ENCODE measurements around the gene NR1H3. TPM values are rescaled to one million over a fixed set of nuclear protein-coding genes. Genes with fewer than 3 reads are reported as not detected.

The NR1H3 gene
- total and polyA plus RNA-seq, 4 donors, result 35.0 to 62.0 (median 57.0) TPM

DNA sequence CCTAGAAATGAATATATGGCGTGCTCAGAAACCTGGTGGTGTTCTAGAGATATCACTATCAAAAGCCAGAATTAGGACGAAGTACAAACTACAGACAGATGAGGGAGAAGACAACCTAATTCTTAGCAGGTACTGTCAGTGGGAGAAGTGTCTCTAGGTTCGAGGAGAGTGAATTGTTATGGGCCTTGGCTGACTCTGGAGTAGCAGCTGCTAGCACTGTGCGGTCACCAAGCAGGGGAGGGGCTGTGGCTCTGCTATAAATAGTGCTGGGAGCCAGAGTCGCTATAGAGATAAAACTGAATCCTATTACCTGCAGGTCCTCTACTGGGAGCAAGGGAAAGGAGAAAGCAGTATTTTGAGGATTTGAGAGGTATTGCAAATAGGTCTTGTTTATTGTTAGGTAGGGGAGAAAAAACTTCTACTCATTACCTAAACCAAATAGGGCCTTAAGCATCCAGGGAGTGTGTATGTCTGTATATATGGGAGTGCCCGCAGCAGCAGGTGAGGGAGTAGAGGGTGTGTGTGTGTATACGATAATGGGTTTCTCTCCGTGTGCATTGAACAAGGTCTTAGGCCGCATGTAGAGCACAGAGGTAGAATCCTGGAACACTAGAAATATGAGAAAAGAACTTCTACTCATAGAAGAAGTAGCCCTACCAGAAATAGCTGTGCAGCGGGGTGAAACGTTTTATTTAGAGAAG, 14.3 kb downstream of the NR1H3 start:
- H3K4me3 ChIP-seq, result no peak overlapping the region
- ATAC-seq (ENCODE audit: insufficient read depth, low FRiP score) (no peak), DNase-seq (peak in 2 of 3 donors; percentile 22 to 48)
- H3K9me3 ChIP-seq (ENCODE audit: control insufficient read depth in 4 of 4, insufficient read depth in 3 of 4, low read length in 3 of 4), result no peaks in the 10 kb centered on the region
- H3K27me3 ChIP-seq (ENCODE audit: control insufficient read depth in 3 of 3, insufficient read depth in 3 of 3, low read length in 2 of 3), result no peaks in the 10 kb centered on the region
- no peak overlapping the region for H3K9ac ChIP-seq (ENCODE audit: insufficient read depth in 1 of 2, low read length in 2 of 2)
- peaks cover 9 to 23% (median 18%) of the 10 kb centered on the region in 4 donors for H3K36me3 ChIP-seq (ENCODE audit: control insufficient read depth in 4 of 4, insufficient read depth in 4 of 4, low read length in 4 of 4)
- H3K4me1 ChIP-seq (ENCODE audit: control insufficient read depth in 5 of 5, insufficient read depth in 5 of 5, low read length in 5 of 5), result peaks cover 9 to 32% (median 13%) of the 10 kb centered on the region in 5 donors
- H3K27ac ChIP-seq (ENCODE audit: low read depth in 1 of 2, low read length in 1 of 2), result peak overlapping the region in 1 of 2 donors; percentile 55
- TF ChIP-seq, protein P1, sequence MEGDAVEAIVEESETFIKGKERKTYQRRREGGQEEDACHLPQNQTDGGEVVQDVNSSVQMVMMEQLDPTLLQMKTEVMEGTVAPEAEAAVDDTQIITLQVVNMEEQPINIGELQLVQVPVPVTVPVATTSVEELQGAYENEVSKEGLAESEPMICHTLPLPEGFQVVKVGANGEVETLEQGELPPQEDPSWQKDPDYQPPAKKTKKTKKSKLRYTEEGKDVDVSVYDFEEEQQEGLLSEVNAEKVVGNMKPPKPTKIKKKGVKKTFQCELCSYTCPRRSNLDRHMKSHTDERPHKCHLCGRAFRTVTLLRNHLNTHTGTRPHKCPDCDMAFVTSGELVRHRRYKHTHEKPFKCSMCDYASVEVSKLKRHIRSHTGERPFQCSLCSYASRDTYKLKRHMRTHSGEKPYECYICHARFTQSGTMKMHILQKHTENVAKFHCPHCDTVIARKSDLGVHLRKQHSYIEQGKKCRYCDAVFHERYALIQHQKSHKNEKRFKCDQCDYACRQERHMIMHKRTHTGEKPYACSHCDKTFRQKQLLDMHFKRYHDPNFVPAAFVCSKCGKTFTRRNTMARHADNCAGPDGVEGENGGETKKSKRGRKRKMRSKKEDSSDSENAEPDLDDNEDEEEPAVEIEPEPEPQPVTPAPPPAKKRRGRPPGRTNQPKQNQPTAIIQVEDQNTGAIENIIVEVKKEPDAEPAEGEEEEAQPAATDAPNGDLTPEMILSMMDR (IDR thresholded peaks at IDR 0.05; ENCODE audit: control extremely low read depth, extremely low read depth), result no peak
- 63 to 68% methylated on average over 11 of the region's 11 CpGs for WGBS, 2 donors

DNA sequence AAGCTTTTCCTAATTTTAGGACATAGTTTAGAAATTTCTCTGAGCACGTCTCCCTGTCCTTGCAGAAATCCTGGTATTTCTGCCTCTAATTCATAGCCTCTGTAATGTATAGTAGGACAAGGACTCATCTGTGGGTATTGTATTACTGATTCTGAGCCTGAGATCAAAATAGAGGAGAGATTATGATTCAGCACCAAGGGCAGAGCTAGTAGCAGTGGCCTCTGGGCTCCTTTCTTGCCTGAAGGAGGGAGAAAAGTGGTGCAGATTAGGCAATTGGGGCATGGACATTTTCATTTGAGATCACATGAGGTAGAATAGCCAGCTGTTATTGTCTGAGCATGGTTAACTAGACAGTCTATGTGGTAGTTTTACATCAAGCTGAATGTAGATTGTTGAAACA, 14.9 kb downstream of the NR1H3 start:
- DNase-seq (peak in 1 of 3 donors; percentile 15), ATAC-seq (ENCODE audit: insufficient read depth, low FRiP score) (no peak)
- H3K9ac ChIP-seq (ENCODE audit: insufficient read depth in 1 of 2, low read length in 2 of 2), result no peak overlapping the region
- peaks cover 9 to 32% (median 13%) of the 10 kb centered on the region in 5 donors for H3K4me1 ChIP-seq (ENCODE audit: control insufficient read depth in 5 of 5, insufficient read depth in 5 of 5, low read length in 5 of 5)
- H3K27me3 ChIP-seq (ENCODE audit: control insufficient read depth in 3 of 3, insufficient read depth in 3 of 3, low read length in 2 of 3), result no peaks in the 10 kb centered on the region
- no peak overlapping the region for H3K4me3 ChIP-seq
- H3K36me3 ChIP-seq (ENCODE audit: control insufficient read depth in 4 of 4, insufficient read depth in 4 of 4, low read length in 4 of 4), result peaks cover 9 to 27% (median 19%) of the 10 kb centered on the region in 4 donors
- no peaks in the 10 kb centered on the region for H3K9me3 ChIP-seq (ENCODE audit: control insufficient read depth in 4 of 4, insufficient read depth in 3 of 4, low read length in 3 of 4)
- TF ChIP-seq, protein P1 (IDR thresholded peaks at IDR 0.05; ENCODE audit: control extremely low read depth, extremely low read depth), result no peak
- no peak overlapping the region for H3K27ac ChIP-seq (ENCODE audit: low read depth in 1 of 2, low read length in 1 of 2)
- WGBS, 2 donors, result 0% methylated on average over 1 of the region's 1 CpG

DNA sequence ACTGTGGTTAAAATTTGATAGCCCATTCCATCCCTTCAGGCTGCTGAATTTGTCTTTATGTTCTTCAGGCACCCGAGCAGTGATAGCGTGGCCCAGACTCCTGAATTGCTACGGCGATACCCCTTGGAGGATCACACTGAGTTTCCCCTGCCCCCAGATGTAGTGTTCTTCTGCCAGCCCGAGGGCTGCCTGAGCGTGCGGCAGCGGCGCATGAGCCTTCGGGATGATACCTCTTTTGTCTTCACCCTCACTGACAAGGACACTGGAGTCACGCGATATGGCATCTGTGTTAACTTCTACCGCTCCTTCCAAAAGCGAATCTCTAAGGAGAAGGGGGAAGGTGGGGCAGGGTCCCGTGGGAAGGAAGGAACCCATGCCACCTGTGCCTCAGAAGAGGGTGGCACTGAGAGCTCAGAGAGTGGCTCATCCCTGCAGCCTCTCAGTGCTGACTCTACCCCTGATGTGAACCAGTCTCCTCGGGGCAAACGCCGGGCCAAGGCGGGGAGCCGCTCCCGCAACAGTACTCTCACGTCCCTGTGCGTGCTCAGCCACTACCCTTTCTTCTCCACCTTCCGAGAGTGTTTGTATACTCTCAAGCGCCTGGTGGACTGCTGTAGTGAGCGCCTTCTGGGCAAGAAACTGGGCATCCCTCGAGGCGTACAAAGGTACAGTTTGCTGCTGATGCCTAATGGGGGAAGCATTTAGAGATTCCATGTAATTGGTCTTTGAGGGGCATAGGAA, 16.9 kb downstream of the NR1H3 start:
- Histone ChIP-seq H3K4me1 (ENCODE audit: control insufficient read depth in 5 of 5, insufficient read depth in 5 of 5, low read length in 5 of 5) (peaks cover 5 to 19% (median 10%) of the 10 kb centered on the region in 5 donors), H3K27ac (ENCODE audit: low read depth in 1 of 2, low read length in 1 of 2) (no peak overlapping the region), H3K9ac (ENCODE audit: insufficient read depth in 1 of 2, low read length in 2 of 2) (no peak overlapping the region), H3K27me3 (ENCODE audit: control insufficient read depth in 3 of 3, insufficient read depth in 3 of 3, low read length in 2 of 3) (no peaks in the 10 kb centered on the region), H3K4me3 (no peak overlapping the region), H3K36me3 (ENCODE audit: control insufficient read depth in 4 of 4, insufficient read depth in 4 of 4, low read length in 4 of 4) (peaks cover 20 to 35% (median 26%) of the 10 kb centered on the region in 4 donors), H3K9me3 (ENCODE audit: control insufficient read depth in 4 of 4, insufficient read depth in 3 of 4, low read length in 3 of 4) (no peaks in the 10 kb centered on the region)
- ATAC-seq (ENCODE audit: insufficient read depth, low FRiP score) (no peak), DNase-seq (no peak)
- whole genome bisulfite sequencing, 2 donors, result 95 to 99% methylated on average over 28 of the region's 28 CpGs
- TF ChIP-seq, protein P1 (IDR thresholded peaks at IDR 0.05; ENCODE audit: control extremely low read depth, extremely low read depth), result no peak
